HepG2 (cell line): Measurements from ENCODE around the gene USP7. TPM values are rescaled to one million over a fixed set of nuclear protein-coding genes. Genes with fewer than 3 reads are reported as not detected.

ENCODE experiments used
- AGO1 ChIP-seq: fragments of 200-400 bp; formaldehyde crosslinking; IDR thresholded peaks from 2 replicates; pipeline ENCODE4 v1.6.1; 2017; ENCODE audit warnings: mild to moderate bottlenecking, low read depth, low read length, moderate library complexity; ENCODE audit not compliant: poor library complexity, severe bottlenecking
- CENPT ChIP-seq: sonication (generic); formaldehyde crosslinking; IDR thresholded peaks from 2 replicates; pipeline ENCODE4 v1.8.0; 2022; ENCODE audit warnings: low read depth, mild to moderate bottlenecking, moderate library complexity, missing genetic modification reagents
- EHMT2 ChIP-seq: fragments of 200-600 bp; sonication (generic); IDR thresholded peaks from 2 replicates; pipeline ENCODE4 v1.7.0; 2017; ENCODE audit warnings: antibody characterized with exemption, low read depth, low read length, borderline replicate concordance
- GLI4 ChIP-seq: sonication (generic); formaldehyde crosslinking; IDR thresholded peaks from 2 replicates; pipeline ENCODE4 v1.5.1; 2020; ENCODE audit warnings: missing genetic modification reagents, mild to moderate bottlenecking, moderate library complexity, borderline replicate concordance
- JUND ChIP-seq: sonication (generic); formaldehyde crosslinking; IDR thresholded peaks from 2 replicates; pipeline ENCODE4 v1.8.0; 2022; ENCODE audit warnings: mild to moderate bottlenecking, missing genetic modification reagents
- KDM3A ChIP-seq: IDR thresholded peaks from 2 replicates; pipeline ENCODE4 v1.6.1; 2018; ENCODE audit warnings: low read depth, missing compliant biosample characterization
- NONO ChIP-seq, 2 experiments: fragments of 450-650 bp in 1 of 2; sonication (generic) in 1 of 2; formaldehyde crosslinking in 1 of 2; IDR thresholded peaks in 1 of 2; conservative IDR thresholded peaks in 1 of 2; 2 replicates each; pipeline versions ENCODE4 v1.6.1 to v1.8.0; 2017 to 2022; ENCODE audit warnings: mild to moderate bottlenecking in 1 of 2, missing genetic modification reagents in 1 of 2, moderate library complexity in 1 of 2
- NR2F1 ChIP-seq, 2 experiments: fragments of 450-650 bp in 1 of 2; formaldehyde crosslinking in 1 of 2; IDR thresholded peaks; 2 replicates each; pipeline versions ENCODE4 v1.5.0 to v1.6.1; 2016 to 2020; ENCODE audit warnings: mild to moderate bottlenecking in 1 of 2, missing compliant biosample characterization in 1 of 2, missing genetic modification reagents in 1 of 2, moderate library complexity in 1 of 2
- SAFB2 ChIP-seq: sonication (generic); formaldehyde crosslinking; IDR thresholded peaks from 2 replicates; pipeline ENCODE4 v1.5.1; 2020; ENCODE audit warnings: missing genetic modification reagents, low read depth, mild to moderate bottlenecking, borderline replicate concordance
- SIN3A ChIP-seq: IDR thresholded peaks from 2 replicates; pipeline ENCODE4 v1.6.1; 2011; ENCODE audit warnings: low read depth, mild to moderate bottlenecking, control low read depth, low read length, borderline replicate concordance
- SIX4 ChIP-seq: sonication (generic); formaldehyde crosslinking; IDR thresholded peaks from 2 replicates; pipeline ENCODE4 v1.4.0; 2020; ENCODE audit warnings: missing genetic modification reagents
- SMAD1 ChIP-seq: sonication (generic); formaldehyde crosslinking; IDR thresholded peaks from 2 replicates; pipeline ENCODE4 v1.4.0; 2020; ENCODE audit warnings: missing genetic modification reagents, low read depth, mild to moderate bottlenecking, borderline replicate concordance
- SP140L ChIP-seq: sonication (generic); formaldehyde crosslinking; IDR thresholded peaks from 2 replicates; pipeline ENCODE4 v1.4.0; 2020; ENCODE audit warnings: missing genetic modification reagents, borderline replicate concordance
- TOE1 ChIP-seq: sonication (generic); formaldehyde crosslinking; IDR thresholded peaks from 2 replicates; pipeline ENCODE4 v1.4.0; 2020; ENCODE audit warnings: mild to moderate bottlenecking, missing genetic modification reagents
- TP53 ChIP-seq: sonication (generic); formaldehyde crosslinking; conservative IDR thresholded peaks from 2 replicates; pipeline ENCODE4 v1.4.0; 2020; ENCODE audit warnings: missing genetic modification reagents
- ZNF383 ChIP-seq: sonication (generic); formaldehyde crosslinking; IDR thresholded peaks from 2 replicates; pipeline ENCODE4 v1.4.0; 2020; ENCODE audit warnings: missing genetic modification reagents, mild to moderate bottlenecking, borderline replicate concordance
- ZNF773 ChIP-seq: sonication (generic); formaldehyde crosslinking; IDR thresholded peaks from 2 replicates; pipeline ENCODE4 v1.4.0; 2020; ENCODE audit warnings: missing genetic modification reagents, borderline replicate concordance
- ZNF781 ChIP-seq: sonication (generic); formaldehyde crosslinking; IDR thresholded peaks from 2 replicates; pipeline ENCODE4 v1.5.1; 2020; ENCODE audit warnings: borderline replicate concordance, mild to moderate bottlenecking, missing genetic modification reagents; ENCODE audit errors: not compliant biosample characterization
- ZSCAN30 ChIP-seq: sonication (generic); formaldehyde crosslinking; IDR thresholded peaks from 2 replicates; pipeline ENCODE4 v1.5.0; 2020; ENCODE audit warnings: mild to moderate bottlenecking, missing genetic modification reagents
- polyA plus RNA-seq, 8 experiments: library from polyadenylated mRNA; depleted of rRNA in 3 of 8; stranded (reverse) in 7 of 8; unstranded in 1 of 8; fragments of >200 nt; fragmentation: Illumina TruSeq in 4 of 8; extraction: Trizol in 4 of 8; gene quantifications; 2 replicates each; pipeline versions ENCODE4 v1.2.1 to v1.2.3, GENCODE V29; 2011 to 2016; ENCODE audit warnings: low read depth in 4 of 8, missing spikeins in 1 of 8, mixed read lengths in 1 of 8; ENCODE audit not compliant: insufficient read depth in 1 of 8
- total RNA-seq, 5 experiments: library from RNA; depleted of rRNA; stranded (reverse); fragments of >200 nt; fragmentation: Illumina TruSeq; extraction: Trizol; gene quantifications; 2 replicates each; pipeline ENCODE4 v1.2.3, GENCODE V29; 2016; ENCODE audit warnings: low read depth in 1 of 5
- TF ChIP-seq, protein P1 (sequence below): sonication (generic); formaldehyde crosslinking; IDR thresholded peaks from 2 replicates; pipeline ENCODE4 v1.4.0; 2020; ENCODE audit warnings: missing genetic modification reagents
- TF ChIP-seq, protein P2 (sequence below): sonication (generic); formaldehyde crosslinking; IDR thresholded peaks from 2 replicates; pipeline ENCODE4 v1.5.1; 2020; ENCODE audit warnings: missing genetic modification reagents, mild to moderate bottlenecking, borderline replicate concordance
- TF ChIP-seq, protein P3 (sequence below): sonication (generic); formaldehyde crosslinking; IDR thresholded peaks from 2 replicates; pipeline ENCODE4 v1.5.0; 2020; ENCODE audit warnings: mild to moderate bottlenecking, low read depth, missing genetic modification reagents, borderline replicate concordance
- TF ChIP-seq, protein P4 (sequence below): IDR thresholded peaks from 2 replicates; pipeline ENCODE4 v1.6.1; 2016; ENCODE audit warnings: mild to moderate bottlenecking, missing biosample characterization, missing genetic modification reagents

The USP7 gene
- total and polyA plus RNA-seq, 2 of the 13 experiments (the other 11 are each of a cell fraction or from before 2014, with no cell fraction given) = 52.5 to 173 TPM

DNA sequence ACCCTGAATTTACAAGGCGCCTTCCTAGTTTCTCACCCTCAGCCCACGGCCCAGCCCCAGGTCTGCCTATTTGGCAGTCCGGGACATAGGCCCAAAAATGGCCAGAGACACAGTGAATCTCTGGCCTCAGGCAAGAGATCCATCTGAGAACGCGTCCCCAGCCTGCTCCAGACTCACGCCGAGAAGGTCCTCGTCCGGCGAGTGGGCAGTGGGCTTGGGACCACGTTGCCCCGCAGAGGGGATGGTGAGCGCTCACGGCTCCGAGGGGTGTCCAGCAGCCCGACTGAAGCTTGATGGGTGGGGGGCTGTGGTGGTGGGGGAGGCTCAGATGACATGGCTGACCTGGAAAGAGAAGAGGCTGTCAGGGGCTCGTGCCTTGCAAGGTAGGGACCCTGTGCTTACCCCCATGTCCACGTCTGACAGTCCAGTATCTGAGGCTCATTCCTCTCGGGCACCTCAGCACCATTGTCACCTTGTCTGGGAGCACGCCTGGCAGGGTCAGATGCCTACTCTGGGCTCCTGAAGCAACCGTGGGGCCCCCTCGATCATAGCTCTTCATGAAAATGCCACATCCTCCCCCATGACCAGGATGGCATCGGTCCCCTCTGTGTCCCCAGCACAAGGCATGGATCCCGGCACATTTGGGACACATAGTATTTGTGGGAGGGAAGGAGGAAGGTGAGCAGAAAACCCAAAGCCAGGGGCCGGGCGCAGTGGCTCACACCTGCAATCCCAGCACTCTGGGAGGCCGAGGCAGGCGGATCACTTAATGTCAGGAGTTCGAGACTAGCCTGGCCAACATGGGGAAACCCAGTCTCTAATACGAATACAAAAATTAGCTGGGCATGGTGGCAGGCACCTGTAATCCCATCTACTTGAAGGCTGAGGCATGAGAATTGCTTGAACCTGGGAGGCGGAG lies 104.5 kb downstream of the USP7 start (continued):
- TF ChIP-seq SMAD1 (CRISPR knock-in tag) (no peak), NONO (IDR thresholded peaks at IDR 0.05) (no peak), NONO (CRISPR knock-in tag; conservative IDR thresholded peaks at IDR 0.05) (peak; percentile 34; the same call in 1 of the 2 replicates), JUND (CRISPR knock-in tag) (no peak), KDM3A (CRISPR knock-in tag) (no peak), ZNF383 (CRISPR knock-in tag) (no peak), GLI4 (CRISPR knock-in tag) (no peak), ZSCAN30 (CRISPR knock-in tag) (no peak), TP53 (no peak), ZNF781 (CRISPR knock-in tag) (peak; percentile 43), AGO1 (peak; percentile 96), TOE1 (CRISPR knock-in tag) (no peak), SAFB2 (CRISPR knock-in tag) (no peak), SIN3A (no peak), SP140L (no peak), CENPT (CRISPR knock-in tag) (no peak), ZNF773 (CRISPR knock-in tag) (no peak), EHMT2 (no peak), SIX4 (CRISPR knock-in tag) (no peak), NR2F1 (CRISPR knock-in tag; IDR thresholded peaks at IDR 0.05) (no peak)
- TF ChIP-seq, protein P1, sequence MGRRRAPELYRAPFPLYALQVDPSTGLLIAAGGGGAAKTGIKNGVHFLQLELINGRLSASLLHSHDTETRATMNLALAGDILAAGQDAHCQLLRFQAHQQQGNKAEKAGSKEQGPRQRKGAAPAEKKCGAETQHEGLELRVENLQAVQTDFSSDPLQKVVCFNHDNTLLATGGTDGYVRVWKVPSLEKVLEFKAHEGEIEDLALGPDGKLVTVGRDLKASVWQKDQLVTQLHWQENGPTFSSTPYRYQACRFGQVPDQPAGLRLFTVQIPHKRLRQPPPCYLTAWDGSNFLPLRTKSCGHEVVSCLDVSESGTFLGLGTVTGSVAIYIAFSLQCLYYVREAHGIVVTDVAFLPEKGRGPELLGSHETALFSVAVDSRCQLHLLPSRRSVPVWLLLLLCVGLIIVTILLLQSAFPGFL (CRISPR knock-in tag) = no peak
- TF ChIP-seq, protein P2, sequence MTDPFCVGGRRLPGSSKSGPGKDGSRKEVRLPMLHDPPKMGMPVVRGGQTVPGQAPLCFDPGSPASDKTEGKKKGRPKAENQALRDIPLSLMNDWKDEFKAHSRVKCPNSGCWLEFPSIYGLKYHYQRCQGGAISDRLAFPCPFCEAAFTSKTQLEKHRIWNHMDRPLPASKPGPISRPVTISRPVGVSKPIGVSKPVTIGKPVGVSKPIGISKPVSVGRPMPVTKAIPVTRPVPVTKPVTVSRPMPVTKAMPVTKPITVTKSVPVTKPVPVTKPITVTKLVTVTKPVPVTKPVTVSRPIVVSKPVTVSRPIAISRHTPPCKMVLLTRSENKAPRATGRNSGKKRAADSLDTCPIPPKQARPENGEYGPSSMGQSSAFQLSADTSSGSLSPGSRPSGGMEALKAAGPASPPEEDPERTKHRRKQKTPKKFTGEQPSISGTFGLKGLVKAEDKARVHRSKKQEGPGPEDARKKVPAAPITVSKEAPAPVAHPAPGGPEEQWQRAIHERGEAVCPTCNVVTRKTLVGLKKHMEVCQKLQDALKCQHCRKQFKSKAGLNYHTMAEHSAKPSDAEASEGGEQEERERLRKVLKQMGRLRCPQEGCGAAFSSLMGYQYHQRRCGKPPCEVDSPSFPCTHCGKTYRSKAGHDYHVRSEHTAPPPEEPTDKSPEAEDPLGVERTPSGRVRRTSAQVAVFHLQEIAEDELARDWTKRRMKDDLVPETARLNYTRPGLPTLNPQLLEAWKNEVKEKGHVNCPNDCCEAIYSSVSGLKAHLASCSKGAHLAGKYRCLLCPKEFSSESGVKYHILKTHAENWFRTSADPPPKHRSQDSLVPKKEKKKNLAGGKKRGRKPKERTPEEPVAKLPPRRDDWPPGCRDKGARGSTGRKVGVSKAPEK (CRISPR knock-in tag) = peak; percentile 79; the same call in 1 of the 2 replicates
- TF ChIP-seq, protein P3, sequence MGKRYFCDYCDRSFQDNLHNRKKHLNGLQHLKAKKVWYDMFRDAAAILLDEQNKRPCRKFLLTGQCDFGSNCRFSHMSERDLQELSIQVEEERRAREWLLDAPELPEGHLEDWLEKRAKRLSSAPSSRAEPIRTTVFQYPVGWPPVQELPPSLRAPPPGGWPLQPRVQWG (CRISPR knock-in tag) = no peak
- TF ChIP-seq, protein P4, sequence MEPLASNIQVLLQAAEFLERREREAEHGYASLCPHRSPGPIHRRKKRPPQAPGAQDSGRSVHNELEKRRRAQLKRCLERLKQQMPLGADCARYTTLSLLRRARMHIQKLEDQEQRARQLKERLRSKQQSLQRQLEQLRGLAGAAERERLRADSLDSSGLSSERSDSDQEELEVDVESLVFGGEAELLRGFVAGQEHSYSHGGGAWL = no peak
